Renal pelvis (tissue), 4 donors: ENCODE results near the gene RGS9. TPM values are rescaled to one million over a fixed set of nuclear protein-coding genes. Genes with fewer than 3 reads are reported as not detected.
"Not testable (repeated sequence)": the region's sequence is repeated elsewhere in the genome, so short reads cannot be mapped to it uniquely, and the experiment has no call there.

ENCODE experiments used
- DNase-seq: peaks from one replicate; pipeline ENCODE4 v3.0.0-alpha.2; 2013
- polyA plus RNA-seq, 3 donors: library from polyadenylated mRNA; unstranded; fragments of 120-200 nt; gene quantifications; one replicate each; pipeline ENCODE4 v1.2.1, GENCODE V29; 2013; ENCODE audit not compliant: insufficient read length in 3 of 3

Gene RGS9
- polyA plus RNA-seq, 3 donors: 16.1 to 18.3 (median 16.4) TPM

GRCh38 chr17:65205655-65206054 lies 68.5 kb downstream of the RGS9 start:
- no peak for DNase-seq

- DNase-seq: not testable (repeated sequence)
These were observed 70.3 kb downstream of the RGS9 start for GRCh38 chr17:65207448-65207847.

- DNase-seq: no peak
These were observed 71.5 kb downstream of the RGS9 start for GRCh38 chr17:65208717-65209116.

- no peak for DNase-seq
These were observed 81.1 kb downstream of the RGS9 start for GRCh38 chr17:65218261-65218660.

- DNase-seq: no peak
These were observed 82.0 kb downstream of the RGS9 start for GRCh38 chr17:65219124-65219523.

GRCh38 chr17:65219707-65220106 lies 82.5 kb downstream of the RGS9 start:
- no peak for DNase-seq

- DNase-seq: no peak
These were observed 83.6 kb downstream of the RGS9 start for GRCh38 chr17:65220732-65221131.

- no peak for DNase-seq
These were observed 85.1 kb downstream of the RGS9 start for GRCh38 chr17:65222214-65222738.

- no peak for DNase-seq
These were observed 87.9 kb downstream of the RGS9 start for GRCh38 chr17:65225061-65225460.

- DNase-seq: no peak
These were observed 89.1 kb downstream of the RGS9 start for GRCh38 chr17:65226227-65226626.

GRCh38 chr17:65227637-65228036 lies 90.5 kb downstream of the RGS9 start:
- no peak for DNase-seq

GRCh38 chr17:65228287-65228686 lies 91.1 kb downstream of the RGS9 start:
- DNase-seq: no peak

- DNase-seq: no peak
These were observed 91.8 kb downstream of the RGS9 start for GRCh38 chr17:65228734-65229620.

- no peak for DNase-seq
These were observed 92.4 kb downstream of the RGS9 start for GRCh38 chr17:65229621-65229995.

- DNase-seq: no peak
These were observed 92.9 kb downstream of the RGS9 start for GRCh38 chr17:65230040-65230439.

GRCh38 chr17:65231086-65231485 lies 93.9 kb downstream of the RGS9 start:
- DNase-seq: no peak

- peak; percentile 45 for DNase-seq
These were observed 94.6 kb downstream of the RGS9 start for GRCh38 chr17:65231662-65232335.

GRCh38 chr17:65235284-65235683 lies 98.1 kb downstream of the RGS9 start:
- no peak for DNase-seq

GRCh38 chr17:65236321-65236720 lies 99.2 kb downstream of the RGS9 start:
- no peak for DNase-seq

GRCh38 chr17:65243838-65244625 lies 106.9 kb downstream of the RGS9 start:
- no peak for DNase-seq

GRCh38 chr17:65246252-65246651 lies 109.1 kb downstream of the RGS9 start:
- DNase-seq: no peak

GRCh38 chr17:65249774-65250173 lies 112.6 kb downstream of the RGS9 start:
- no peak for DNase-seq
